Erythroblast (primary cell): Measurements from ENCODE around the gene CARD19.

ENCODE experiments used
- DNase-seq, 2 experiments: peaks; one replicate each; lab custom pipeline; 2025; lab: John Stamatoyannopoulos, UW
- GATA1 ChIP-seq: IDR thresholded peaks from 2 replicates; pipeline ENCODE4 v1.6.1; 2011; ENCODE audit warnings: low read depth, mild to moderate bottlenecking, control low read depth, low read length, moderate library complexity
- POLR2A ChIP-seq: IDR thresholded peaks from 2 replicates; pipeline ENCODE4 v1.6.1; 2011; ENCODE audit warnings: mild to moderate bottlenecking, low read length

CARD19 gene

GRCh38 chr9:93129286-93129685 is 33.3 kb downstream of the CARD19 start:
- DNase-seq, result no peak
- TF ChIP-seq GATA1 (no peak), POLR2A (no peak)

- TF ChIP-seq POLR2A, result no peak
- no peak for TF ChIP-seq GATA1
- DNase-seq, result no peak
These were observed 33.9 kb downstream of the CARD19 start for GRCh38 chr9:93129691-93130500.

DNA sequence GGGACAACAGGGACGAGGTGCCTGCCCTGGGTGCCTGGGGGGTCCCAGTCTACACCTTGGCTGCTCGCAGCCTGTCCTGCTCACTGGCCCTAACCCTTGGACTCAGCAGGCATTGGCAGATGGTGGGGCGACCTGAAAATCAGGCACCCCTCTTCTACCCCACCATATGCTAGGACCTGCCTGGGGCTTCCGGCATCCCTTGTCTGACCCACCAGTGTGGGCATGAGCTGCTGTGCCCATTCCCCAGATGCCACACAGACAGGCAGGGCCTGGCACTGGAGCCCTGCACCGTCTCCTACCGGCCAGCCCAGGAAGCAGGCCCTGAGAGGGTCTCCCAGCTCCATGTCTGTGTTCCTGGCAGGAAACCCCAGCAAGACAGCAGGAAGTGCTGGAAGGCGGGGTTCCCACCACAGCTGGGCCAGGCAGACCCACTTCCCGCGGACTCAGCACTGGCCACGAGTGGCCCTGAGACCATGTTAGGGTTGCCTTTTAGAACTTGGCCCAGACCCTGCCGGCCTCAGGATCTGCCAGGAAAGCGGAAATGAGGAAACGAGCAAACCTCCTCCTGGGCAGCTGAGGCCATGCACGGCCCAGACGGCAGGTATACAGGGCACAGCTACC is 35.0 kb downstream of the CARD19 start:
- no peak for TF ChIP-seq POLR2A
- TF ChIP-seq GATA1, result no peak
- no peak for DNase-seq

GRCh38 chr9:93131599-93132286 is 35.7 kb downstream of the CARD19 start:
- no peak for DNase-seq
- TF ChIP-seq GATA1, result no peak
- no peak for TF ChIP-seq POLR2A

DNA sequence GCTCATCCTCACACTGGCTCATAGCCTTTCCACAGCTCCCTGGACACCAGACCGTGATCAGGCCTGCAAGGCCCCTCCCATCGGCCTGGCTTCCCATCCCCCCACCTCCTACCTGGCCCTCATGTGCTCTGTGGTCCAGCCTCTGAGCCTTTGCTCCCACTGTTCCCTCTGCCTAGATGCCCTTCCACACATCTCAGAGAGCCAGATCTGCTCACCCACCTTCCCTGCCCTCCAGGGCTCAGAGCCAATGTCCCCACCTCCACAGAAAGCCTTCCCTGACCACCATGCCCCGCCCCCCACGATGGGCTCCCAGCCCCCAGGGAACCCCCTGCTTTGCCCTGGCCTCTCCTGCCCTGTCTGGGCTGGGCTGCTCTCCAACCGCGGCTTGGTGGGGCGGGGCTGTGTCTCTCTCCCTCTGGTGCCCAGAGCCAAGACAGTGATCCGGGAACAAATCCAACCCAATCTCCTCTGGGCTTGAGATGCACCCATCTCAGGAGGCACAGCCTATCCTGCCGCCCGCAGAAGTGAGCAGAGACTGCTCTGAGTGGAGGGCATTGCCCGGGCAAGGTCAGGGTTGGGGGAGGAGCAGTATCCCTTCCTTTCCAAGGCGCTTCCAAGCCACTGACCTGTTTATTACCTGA is 36.4 kb downstream of the CARD19 start:
- TF ChIP-seq GATA1 (no peak), POLR2A (no peak)
- DNase-seq, result no peak

DNA sequence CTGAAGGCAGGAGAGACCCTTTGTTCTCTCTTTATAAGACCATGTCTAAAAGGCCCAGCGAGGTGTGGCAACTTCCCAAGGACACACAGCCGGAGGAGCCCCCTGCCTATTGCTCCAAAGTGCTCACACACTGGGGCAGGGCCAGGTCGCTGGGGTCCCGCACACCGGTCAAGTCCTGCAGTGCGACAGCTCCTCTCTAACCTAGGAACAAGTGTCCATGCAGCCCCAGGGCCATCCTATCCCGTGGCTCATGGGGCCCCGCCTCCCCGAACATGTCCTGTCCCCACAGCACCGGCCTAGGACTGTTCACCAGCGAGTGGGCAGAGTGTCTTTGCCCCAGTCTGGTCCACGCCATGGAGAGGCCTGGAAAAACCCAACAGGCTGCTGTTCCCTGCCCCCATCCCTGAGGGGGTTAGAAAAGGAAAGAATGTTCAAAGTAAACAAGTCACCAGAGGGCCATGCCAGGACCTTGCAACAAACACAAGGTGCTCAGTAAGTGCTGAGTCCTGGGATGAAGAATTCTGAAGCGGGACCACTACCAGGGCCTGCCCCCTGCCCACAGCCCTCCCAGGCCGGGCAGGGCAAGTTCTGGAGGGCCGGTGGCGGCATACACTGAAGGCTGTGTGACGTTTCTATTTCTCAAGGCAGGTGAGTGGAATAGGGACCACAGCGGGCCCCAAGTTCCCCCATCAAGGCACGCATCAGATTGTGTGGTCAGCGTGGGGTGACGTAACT is 37.1 kb downstream of the CARD19 start:
- DNase-seq, result no peak
- TF ChIP-seq POLR2A (no peak), GATA1 (no peak)

DNA sequence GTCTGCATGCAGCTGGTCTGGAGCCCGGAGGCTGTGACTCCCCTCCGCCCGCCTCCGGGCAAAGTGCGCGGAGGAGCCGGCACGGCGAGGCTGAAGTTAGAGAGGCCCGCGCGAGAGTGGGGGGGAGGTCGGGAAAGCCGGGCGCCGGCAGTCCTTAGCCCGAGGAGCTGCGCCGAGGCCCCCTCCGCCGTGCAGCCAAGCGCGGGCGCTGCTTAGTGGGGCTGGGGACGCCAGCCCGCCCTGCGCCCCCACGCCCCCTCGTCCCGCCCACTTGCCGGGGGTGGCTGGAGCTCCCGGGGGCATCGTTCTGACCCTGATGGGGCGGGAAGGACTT is 37.6 kb downstream of the CARD19 start:
- TF ChIP-seq GATA1 (no peak), POLR2A (no peak)
- peak; percentile 43 to 59 for DNase-seq

GRCh38 chr9:93134015-93134739 is 38.2 kb downstream of the CARD19 start, which contains the start of gene NINJ1:
Gene NINJ1, minus strand, starts transcription at chr9:93134251. Its CDS starts 34 bp downstream, at chr9:93134217.
- peak; percentile 57 to 69 for DNase-seq
- TF ChIP-seq POLR2A (peak; percentile 46), GATA1 (no peak)

GRCh38 chr9:93134740-93135444 is 38.9 kb downstream of the CARD19 start:
- TF ChIP-seq GATA1, result no peak
- no peak for TF ChIP-seq POLR2A
- DNase-seq, result no peak

DNA sequence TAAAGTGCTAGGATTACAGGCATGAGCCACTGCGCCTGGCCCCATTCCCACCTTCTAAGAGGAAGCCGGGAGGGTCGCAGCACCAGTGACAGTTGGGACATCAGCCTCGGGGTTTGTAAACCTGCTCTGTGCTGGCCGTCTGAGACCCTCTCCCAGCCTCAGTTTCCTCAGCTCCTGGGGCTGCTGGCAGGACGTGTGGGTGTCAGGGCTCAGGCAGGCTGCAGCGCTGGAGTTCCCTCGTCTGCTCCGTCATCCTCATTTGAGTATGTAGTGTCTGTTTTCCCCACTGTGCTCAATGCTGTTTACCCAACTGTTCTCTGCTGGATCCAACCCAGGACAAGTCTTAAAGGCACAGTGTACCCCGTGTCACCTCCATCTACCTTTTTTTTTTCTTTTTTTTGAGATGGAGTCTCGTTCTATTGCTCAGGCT is 40.0 kb downstream of the CARD19 start:
- DNase-seq, result no peak
- TF ChIP-seq POLR2A, result no peak
- no peak for TF ChIP-seq GATA1

DNA sequence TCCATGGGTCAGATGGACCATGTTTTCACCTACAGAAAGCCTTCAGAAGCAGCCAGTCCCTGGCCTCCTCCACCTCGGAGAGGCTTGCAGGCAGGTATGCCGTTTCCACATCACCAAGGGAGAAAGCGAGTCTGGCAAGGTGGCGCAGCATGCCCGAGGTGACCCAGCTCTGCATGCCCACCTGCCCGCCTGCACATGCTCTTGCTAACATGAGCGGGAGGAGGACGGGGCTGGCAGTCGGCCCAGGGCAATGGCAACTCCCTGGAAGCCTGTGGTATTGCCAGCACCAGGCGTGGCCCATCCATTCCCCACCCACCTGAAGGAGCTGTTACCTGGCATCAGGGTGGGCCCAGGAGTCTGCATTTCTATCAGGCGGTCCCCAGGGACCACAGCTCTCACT is 41.3 kb downstream of the CARD19 start:
- TF ChIP-seq GATA1 (no peak), POLR2A (no peak)

More for the DNA sequence above, 41.3 kb downstream of the CARD19 start:
- no peak for DNase-seq
